GM10248 (cell line): ENCODE measurements around the gene ANKRD55.
"Not testable (repeated sequence)": the region's sequence is repeated elsewhere in the genome, so short reads cannot be mapped to it uniquely, and the experiment has no call there.

ENCODE experiments used
- CTCF ChIA-PET: fragments of 300-600 bp; sonication (Branson Sonifier 250); formaldehyde crosslinking; extraction: SDS; loops from one replicate; lab custom pipeline; 2021; ENCODE audit warnings: antibody characterized with exemption; lab: Yijun Ruan, JAX
- POLR2A ChIA-PET: fragments of 350-650 bp; sonication (Branson Sonifier 250); formaldehyde crosslinking; extraction: SDS; loops from one replicate; lab custom pipeline; 2020; ENCODE audit warnings: antibody characterized with exemption; lab: Yijun Ruan, JAX
- DNase-seq: peaks from one replicate; pipeline ENCODE4 v3.0.0; 2012; ENCODE audit errors: extremely low spot score
- TF ChIP-seq, protein P1 (sequence below): IDR thresholded peaks from 2 replicates; pipeline ENCODE4 v1.5.1; 2012; ENCODE audit warnings: mild to moderate bottlenecking, low read depth; ENCODE audit errors: extremely low read depth, missing control alignments, control extremely low read depth

Gene ANKRD55

DNA sequence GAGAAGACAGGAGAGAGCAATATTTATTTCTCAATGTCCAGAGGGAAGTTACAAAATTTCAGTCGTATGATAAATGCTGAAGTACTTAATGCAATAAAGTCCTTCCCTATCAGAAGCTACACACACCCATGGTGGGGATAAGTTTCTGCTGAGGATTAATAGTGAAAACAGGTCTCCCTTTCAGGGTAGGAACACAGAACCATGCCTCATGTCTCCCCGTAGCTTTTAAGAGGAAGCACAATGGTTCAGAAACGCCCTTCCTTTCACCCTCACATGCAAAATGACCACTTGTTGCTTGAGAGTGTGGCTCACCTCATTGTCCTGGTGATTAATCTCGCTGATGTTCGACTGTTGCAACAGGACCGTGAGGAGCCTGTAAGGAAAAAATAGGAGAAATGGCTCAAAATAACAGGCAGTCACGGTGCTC is 73.6 kb downstream of the ANKRD55 start:
- ChIA-PET CTCF (no interaction called here), POLR2A (no interaction called here)
- TF ChIP-seq, protein P1, sequence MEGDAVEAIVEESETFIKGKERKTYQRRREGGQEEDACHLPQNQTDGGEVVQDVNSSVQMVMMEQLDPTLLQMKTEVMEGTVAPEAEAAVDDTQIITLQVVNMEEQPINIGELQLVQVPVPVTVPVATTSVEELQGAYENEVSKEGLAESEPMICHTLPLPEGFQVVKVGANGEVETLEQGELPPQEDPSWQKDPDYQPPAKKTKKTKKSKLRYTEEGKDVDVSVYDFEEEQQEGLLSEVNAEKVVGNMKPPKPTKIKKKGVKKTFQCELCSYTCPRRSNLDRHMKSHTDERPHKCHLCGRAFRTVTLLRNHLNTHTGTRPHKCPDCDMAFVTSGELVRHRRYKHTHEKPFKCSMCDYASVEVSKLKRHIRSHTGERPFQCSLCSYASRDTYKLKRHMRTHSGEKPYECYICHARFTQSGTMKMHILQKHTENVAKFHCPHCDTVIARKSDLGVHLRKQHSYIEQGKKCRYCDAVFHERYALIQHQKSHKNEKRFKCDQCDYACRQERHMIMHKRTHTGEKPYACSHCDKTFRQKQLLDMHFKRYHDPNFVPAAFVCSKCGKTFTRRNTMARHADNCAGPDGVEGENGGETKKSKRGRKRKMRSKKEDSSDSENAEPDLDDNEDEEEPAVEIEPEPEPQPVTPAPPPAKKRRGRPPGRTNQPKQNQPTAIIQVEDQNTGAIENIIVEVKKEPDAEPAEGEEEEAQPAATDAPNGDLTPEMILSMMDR = no peak
- DNase-seq = no peak

DNA sequence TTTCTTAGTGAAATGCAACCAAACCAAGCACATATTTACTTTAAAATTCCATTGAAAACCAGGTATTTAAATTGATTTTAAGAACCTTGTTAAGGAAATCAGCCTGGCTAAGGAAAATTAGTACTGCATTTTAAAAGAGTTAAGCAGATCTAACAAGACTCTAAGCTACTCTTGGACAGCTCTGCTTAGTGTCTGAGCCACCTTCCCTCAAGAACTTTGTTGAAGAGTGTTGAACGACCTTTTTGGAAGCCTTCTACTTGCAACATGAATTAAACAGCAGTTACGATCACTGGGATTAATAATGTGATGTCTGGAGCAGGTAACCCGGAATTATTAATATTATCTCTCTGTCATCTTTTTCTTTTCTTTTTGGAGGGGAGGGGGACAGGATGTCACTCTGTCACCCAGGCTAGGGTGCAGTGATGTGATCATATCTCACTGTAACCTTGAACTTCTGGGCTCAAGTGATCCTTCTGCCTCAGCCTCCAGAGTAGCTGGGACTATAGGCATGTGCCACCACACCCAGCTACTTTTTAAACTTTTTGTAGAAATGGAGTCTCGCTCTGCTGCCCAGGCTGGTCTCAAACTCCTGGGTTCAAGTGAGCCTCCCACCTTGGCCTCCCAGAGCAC is 74.7 kb downstream of the ANKRD55 start:
- DNase-seq = no peak
- ChIA-PET CTCF (no interaction called here), POLR2A (no interaction called here)
- TF ChIP-seq, protein P1 = no peak

DNA sequence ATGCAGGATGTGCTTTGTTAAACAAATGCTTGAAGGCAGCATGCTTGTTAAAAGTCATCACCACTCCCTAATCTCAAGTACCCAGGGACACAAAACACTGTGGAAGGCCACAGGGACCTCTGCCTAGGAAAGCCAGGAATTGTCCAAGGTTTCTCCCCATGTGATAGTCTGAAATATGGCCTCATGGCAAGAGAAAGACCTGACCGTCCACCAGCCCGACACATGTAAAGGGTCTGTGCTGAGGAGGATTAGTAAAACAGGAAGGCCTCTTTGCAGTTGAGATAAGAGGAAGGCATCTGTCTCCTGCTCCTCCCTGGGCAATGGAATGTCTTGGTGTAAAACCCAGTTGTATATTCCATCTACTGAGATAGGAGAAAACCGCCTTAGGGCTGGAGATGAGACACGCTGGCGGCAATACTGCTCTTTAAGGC is 75.9 kb downstream of the ANKRD55 start:
- CTCF ChIA-PET, POLR2A ChIA-PET, DNase-seq: not testable (repeated sequence)

DNA sequence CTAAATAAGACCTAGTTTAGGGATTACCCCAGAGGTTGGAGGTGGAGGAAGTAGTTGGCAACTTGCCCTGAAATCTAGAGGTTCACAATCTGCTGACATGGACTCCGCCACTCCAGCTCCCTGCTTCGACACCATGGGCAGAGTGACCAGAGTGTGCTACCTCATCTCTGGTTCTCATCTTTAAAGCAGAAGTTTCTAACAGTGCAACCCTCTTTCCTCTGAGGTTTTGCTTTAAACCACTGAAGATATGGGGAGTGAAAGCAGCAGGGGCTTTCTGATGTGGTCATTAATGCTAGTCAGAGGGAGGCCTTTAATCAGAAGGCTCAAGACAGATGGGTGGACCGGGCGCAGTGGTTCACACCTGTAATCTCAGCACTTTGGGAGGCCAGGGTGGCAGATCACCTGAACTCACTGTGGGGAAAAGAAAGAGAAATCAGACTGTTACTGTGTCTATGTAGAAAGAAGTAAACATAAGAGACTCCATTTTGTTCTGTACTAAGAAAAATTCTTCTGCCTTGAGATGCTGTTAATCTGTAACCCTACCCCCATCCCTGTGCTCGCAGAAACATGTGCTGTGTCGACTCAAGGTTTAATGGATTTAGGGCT is 76.4 kb downstream of the ANKRD55 start:
- DNase-seq, CTCF ChIA-PET, POLR2A ChIA-PET: not testable (repeated sequence)

DNA sequence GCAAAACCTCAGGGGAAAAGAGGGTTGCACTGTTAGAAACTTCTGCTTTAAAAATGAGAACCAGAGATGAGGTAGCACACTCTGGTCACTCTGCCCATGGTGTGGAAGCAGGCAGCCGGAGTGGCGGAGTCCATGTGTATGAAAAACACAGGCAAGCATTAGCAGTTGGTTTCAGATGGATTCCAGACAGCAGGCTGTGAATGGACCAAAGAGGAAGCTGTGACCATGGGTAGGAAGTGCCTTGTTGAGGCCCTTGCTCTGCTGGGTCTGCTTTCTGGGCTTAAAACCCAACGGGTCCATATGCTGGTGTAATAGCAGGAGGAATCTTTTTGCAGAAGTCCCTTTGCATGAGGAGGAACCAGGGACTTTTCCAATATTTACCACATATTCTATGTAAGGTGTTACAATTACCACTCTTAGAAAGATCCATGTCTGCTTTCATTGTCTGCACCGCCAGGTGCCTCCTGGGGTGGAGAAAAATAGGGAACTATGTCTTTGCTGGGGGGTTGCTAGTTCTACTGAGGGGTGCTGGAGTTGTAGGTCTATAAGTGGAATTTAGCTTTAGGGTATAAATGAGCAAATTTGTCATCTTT is 77.0 kb downstream of the ANKRD55 start:
- TF ChIP-seq, protein P1 = no peak
- no peak for DNase-seq
- ChIA-PET POLR2A (no interaction called here), CTCF (no interaction called here)

DNA sequence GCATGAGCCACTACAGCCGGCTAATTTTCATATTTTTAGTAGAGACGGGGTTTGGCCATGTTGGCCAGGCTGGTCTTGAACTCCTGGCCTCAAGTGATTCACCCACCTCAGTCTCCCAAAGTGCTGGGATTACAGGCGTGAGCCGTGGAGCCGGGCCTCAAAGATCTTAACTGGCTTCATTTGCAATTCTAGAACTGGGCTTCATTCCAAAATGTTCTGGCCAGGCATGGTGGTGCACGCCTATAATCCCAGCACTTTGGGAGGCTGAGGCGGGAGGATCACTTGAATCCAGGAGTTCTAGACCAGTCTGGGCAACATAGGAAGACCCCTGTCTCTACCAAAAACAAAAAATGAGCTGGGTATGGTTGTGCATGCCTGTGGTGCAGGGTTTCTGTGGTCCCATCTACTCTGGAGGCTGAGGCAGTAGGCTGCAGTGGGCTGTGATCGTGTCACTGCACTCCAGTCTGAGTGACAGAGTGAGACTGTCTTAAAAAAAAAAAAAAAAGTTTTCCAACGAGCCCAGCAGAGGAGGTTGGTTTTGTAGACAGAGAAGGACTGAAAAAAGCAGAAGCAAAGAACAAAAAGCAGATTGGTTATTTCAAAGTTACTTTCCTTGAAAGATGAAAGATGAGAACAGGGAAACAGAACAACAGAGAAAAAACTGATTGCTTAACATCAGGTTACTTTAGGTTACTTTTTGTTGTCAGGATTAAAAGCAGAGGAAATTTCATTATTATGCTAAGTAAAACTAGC is 78.2 kb downstream of the ANKRD55 start:
- TF ChIP-seq, protein P1 = no peak
- DNase-seq = no peak
- POLR2A ChIA-PET = no interaction called here
- CTCF ChIA-PET = no interaction called here

DNA sequence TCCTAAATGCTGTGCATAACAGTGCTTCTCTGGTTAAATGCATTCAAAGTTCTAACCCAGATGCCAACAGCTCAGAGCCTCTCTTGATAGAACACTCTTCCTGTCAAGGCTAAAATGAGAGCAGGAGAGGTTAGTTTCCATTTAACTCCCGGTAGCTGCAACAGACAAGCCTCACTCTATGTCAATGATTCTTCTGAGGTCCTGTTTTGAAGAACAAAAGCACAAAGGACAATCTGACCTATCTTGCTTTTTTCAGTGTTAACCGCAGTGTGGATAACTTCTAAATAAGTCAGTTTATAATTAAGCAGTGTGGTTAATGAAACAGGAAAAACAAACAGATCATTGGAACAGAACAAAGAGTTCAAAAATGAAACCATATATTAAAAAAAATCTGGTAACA is 80.7 kb downstream of the ANKRD55 start:
- ChIA-PET CTCF (interaction anchor here (1.7 kb wide), 1 partner anchor 48 kb away, joined by 4 read pairs; no protein-coding TSS in a partner anchor), POLR2A (no interaction called here)
- DNase-seq = no peak
- TF ChIP-seq, protein P1 = no peak

DNA sequence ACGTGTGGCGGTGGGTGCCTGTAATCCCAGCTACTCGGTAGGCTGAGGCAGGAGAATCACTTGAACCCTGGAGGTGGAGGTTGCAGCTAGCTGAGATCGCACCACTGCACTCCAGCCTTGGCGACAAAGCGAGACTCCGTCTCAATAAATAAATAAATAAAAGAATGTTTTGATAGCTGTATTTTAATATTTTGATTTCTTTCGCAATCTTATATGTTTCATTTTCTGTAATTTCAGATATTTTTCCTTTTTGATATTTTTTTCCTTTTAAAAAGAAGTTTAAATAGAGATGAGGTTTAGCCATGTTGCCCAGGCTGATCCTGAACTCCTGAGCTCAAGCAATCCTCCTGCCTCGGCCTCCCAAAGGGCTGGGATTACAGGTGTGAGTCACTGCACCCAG is 82.4 kb downstream of the ANKRD55 start:
- CTCF ChIA-PET, POLR2A ChIA-PET, DNase-seq: not testable (repeated sequence)
